Measurements from ENCODE around the gene EPHB2.

DNA sequence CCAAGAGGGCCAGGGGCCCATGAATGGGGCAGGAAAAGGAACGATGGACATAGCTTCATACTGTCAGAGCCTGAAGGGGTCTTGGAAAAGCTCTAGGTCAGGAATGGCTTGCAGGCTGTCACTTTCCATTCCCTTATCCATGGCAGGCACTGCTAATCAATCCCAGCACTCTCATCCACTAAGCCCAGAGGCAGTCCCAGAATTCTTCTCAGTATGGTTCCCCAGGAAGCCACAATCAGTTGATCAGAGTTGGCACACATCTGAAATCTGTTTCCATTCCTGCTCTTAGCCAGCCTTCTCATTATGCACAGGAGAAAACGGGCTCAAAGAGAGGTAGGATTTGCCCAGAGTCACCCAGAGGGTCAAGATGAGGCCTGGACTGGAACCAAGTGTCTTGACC, 196.3 kb downstream of the EPHB2 start:
- TF ChIP-seq, protein P1, sequence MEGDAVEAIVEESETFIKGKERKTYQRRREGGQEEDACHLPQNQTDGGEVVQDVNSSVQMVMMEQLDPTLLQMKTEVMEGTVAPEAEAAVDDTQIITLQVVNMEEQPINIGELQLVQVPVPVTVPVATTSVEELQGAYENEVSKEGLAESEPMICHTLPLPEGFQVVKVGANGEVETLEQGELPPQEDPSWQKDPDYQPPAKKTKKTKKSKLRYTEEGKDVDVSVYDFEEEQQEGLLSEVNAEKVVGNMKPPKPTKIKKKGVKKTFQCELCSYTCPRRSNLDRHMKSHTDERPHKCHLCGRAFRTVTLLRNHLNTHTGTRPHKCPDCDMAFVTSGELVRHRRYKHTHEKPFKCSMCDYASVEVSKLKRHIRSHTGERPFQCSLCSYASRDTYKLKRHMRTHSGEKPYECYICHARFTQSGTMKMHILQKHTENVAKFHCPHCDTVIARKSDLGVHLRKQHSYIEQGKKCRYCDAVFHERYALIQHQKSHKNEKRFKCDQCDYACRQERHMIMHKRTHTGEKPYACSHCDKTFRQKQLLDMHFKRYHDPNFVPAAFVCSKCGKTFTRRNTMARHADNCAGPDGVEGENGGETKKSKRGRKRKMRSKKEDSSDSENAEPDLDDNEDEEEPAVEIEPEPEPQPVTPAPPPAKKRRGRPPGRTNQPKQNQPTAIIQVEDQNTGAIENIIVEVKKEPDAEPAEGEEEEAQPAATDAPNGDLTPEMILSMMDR (CRISPR knock-in tag; IDR thresholded peaks at IDR 0.05) = no peak
- TF ChIP-seq ZMYM4 (CRISPR knock-in tag; IDR thresholded peaks at IDR 0.05) (no peak), ZFAT (CRISPR knock-in tag; conservative IDR thresholded peaks at IDR 0.05) (no peak), CBX2 (IDR thresholded peaks at IDR 0.05; ENCODE audit: low read depth, low read length) (no peak), CBX2 (CRISPR knock-in tag; IDR thresholded peaks at IDR 0.05; ENCODE audit: low read depth) (no peak), CEBPZ (IDR thresholded peaks at IDR 0.05; ENCODE audit: low read length) (no peak), FOXP1 (IDR thresholded peaks at IDR 0.05) (no peak), FOXP1 (CRISPR knock-in tag; IDR thresholded peaks at IDR 0.05) (no peak)
- TF ChIP-seq, protein P2, sequence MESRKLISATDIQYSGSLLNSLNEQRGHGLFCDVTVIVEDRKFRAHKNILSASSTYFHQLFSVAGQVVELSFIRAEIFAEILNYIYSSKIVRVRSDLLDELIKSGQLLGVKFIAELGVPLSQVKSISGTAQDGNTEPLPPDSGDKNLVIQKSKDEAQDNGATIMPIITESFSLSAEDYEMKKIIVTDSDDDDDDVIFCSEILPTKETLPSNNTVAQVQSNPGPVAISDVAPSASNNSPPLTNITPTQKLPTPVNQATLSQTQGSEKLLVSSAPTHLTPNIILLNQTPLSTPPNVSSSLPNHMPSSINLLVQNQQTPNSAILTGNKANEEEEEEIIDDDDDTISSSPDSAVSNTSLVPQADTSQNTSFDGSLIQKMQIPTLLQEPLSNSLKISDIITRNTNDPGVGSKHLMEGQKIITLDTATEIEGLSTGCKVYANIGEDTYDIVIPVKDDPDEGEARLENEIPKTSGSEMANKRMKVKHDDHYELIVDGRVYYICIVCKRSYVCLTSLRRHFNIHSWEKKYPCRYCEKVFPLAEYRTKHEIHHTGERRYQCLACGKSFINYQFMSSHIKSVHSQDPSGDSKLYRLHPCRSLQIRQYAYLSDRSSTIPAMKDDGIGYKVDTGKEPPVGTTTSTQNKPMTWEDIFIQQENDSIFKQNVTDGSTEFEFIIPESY (CRISPR knock-in tag; IDR thresholded peaks at IDR 0.05) = no peak
- TF ChIP-seq, protein P3, sequence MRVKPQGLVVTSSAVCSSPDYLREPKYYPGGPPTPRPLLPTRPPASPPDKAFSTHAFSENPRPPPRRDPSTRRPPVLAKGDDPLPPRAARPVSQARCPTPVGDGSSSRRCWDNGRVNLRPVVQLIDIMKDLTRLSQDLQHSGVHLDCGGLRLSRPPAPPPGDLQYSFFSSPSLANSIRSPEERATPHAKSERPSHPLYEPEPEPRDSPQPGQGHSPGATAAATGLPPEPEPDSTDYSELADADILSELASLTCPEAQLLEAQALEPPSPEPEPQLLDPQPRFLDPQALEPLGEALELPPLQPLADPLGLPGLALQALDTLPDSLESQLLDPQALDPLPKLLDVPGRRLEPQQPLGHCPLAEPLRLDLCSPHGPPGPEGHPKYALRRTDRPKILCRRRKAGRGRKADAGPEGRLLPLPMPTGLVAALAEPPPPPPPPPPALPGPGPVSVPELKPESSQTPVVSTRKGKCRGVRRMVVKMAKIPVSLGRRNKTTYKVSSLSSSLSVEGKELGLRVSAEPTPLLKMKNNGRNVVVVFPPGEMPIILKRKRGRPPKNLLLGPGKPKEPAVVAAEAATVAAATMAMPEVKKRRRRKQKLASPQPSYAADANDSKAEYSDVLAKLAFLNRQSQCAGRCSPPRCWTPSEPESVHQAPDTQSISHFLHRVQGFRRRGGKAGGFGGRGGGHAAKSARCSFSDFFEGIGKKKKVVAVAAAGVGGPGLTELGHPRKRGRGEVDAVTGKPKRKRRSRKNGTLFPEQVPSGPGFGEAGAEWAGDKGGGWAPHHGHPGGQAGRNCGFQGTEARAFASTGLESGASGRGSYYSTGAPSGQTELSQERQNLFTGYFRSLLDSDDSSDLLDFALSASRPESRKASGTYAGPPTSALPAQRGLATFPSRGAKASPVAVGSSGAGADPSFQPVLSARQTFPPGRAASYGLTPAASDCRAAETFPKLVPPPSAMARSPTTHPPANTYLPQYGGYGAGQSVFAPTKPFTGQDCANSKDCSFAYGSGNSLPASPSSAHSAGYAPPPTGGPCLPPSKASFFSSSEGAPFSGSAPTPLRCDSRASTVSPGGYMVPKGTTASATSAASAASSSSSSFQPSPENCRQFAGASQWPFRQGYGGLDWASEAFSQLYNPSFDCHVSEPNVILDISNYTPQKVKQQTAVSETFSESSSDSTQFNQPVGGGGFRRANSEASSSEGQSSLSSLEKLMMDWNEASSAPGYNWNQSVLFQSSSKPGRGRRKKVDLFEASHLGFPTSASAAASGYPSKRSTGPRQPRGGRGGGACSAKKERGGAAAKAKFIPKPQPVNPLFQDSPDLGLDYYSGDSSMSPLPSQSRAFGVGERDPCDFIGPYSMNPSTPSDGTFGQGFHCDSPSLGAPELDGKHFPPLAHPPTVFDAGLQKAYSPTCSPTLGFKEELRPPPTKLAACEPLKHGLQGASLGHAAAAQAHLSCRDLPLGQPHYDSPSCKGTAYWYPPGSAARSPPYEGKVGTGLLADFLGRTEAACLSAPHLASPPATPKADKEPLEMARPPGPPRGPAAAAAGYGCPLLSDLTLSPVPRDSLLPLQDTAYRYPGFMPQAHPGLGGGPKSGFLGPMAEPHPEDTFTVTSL (CRISPR knock-in tag; IDR thresholded peaks at IDR 0.05; ENCODE audit: borderline replicate concordance) = no peak

Data from HepG2 (cell line).